HepG2 (cell line): ENCODE results near the gene RBM12. TPM values are rescaled to one million over a fixed set of nuclear protein-coding genes. Genes with fewer than 3 reads are reported as not detected.

Experiments used
- AHR ChIP-seq: IDR thresholded peaks from 2 replicates; pipeline ENCODE4 v1.6.1; 2018; ENCODE audit warnings: missing genetic modification reagents, missing compliant biosample characterization
- CCAR2 ChIP-seq: fragments of 200-400 bp; formaldehyde crosslinking; optimal IDR thresholded peaks from 2 replicates; pipeline ENCODE3; 2018; ENCODE audit warnings: low read depth, mild to moderate bottlenecking, low read length, moderate library complexity
- MYC ChIP-seq: sonication (generic); formaldehyde crosslinking; IDR thresholded peaks from 2 replicates; pipeline ENCODE4 v1.9.0; 2021; ENCODE audit warnings: missing genetic modification reagents, borderline replicate concordance
- PBX3 ChIP-seq: sonication (generic); formaldehyde crosslinking; IDR thresholded peaks from 2 replicates; pipeline ENCODE4 v1.8.1; 2023; ENCODE audit warnings: missing genetic modification reagents, inconsistent platforms, borderline replicate concordance
- RARG ChIP-seq: sonication (generic); formaldehyde crosslinking; IDR thresholded peaks from 2 replicates; pipeline ENCODE4 v1.4.0; 2020; ENCODE audit warnings: low read depth, mild to moderate bottlenecking, missing genetic modification reagents
- SIN3A ChIP-seq: IDR thresholded peaks from 2 replicates; pipeline ENCODE4 v1.6.1; 2011; ENCODE audit warnings: low read depth, mild to moderate bottlenecking, control low read depth, low read length, borderline replicate concordance
- TARDBP ChIP-seq: sonication (generic); formaldehyde crosslinking; IDR thresholded peaks from 2 replicates; pipeline ENCODE4 v1.8.0; 2022; ENCODE audit warnings: mild to moderate bottlenecking, missing genetic modification reagents
- TBX3 ChIP-seq: fragments of 450-650 bp; IDR thresholded peaks from 2 replicates; pipeline ENCODE4 v1.6.1; 2017; ENCODE audit warnings: antibody characterized with exemption, mild to moderate bottlenecking, inconsistent platforms, borderline replicate concordance
- TMF1 ChIP-seq: sonication (generic); formaldehyde crosslinking; IDR thresholded peaks from 2 replicates; pipeline ENCODE4 v1.8.1; 2022; ENCODE audit warnings: low read depth, missing genetic modification reagents
- ZBTB26 ChIP-seq: IDR thresholded peaks from 2 replicates; pipeline ENCODE4 v1.6.1; 2016; ENCODE audit warnings: missing compliant biosample characterization, missing genetic modification reagents, borderline replicate concordance
- ZNF256 ChIP-seq: sonication (generic); formaldehyde crosslinking; conservative IDR thresholded peaks from 2 replicates; pipeline ENCODE4 v1.4.0; 2020; ENCODE audit warnings: missing genetic modification reagents
- ZNF3 ChIP-seq: IDR thresholded peaks from 2 replicates; pipeline ENCODE4 v1.7.0; 2017; ENCODE audit warnings: inconsistent platforms
- ZNF337 ChIP-seq: sonication (generic); formaldehyde crosslinking; IDR thresholded peaks from 2 replicates; pipeline ENCODE4 v1.5.1; 2020; ENCODE audit warnings: missing genetic modification reagents, low read depth, mild to moderate bottlenecking, borderline replicate concordance
- ZNF414 ChIP-seq: sonication (generic); formaldehyde crosslinking; IDR thresholded peaks from 2 replicates; pipeline ENCODE4 v1.5.0; 2020; ENCODE audit warnings: missing genetic modification reagents
- ZNF543 ChIP-seq: sonication (generic); formaldehyde crosslinking; IDR thresholded peaks from 2 replicates; pipeline ENCODE4 v1.4.0; 2020; ENCODE audit warnings: mild to moderate bottlenecking, missing genetic modification reagents
- ZNF577 ChIP-seq: sonication (generic); formaldehyde crosslinking; IDR thresholded peaks from 2 replicates; pipeline ENCODE4 v1.4.0; 2020; ENCODE audit warnings: mild to moderate bottlenecking, low read depth, missing genetic modification reagents, borderline replicate concordance
- ZNF782 ChIP-seq: sonication (generic); formaldehyde crosslinking; IDR thresholded peaks from 2 replicates; pipeline ENCODE4 v1.4.0; 2020; ENCODE audit warnings: missing genetic modification reagents, mild to moderate bottlenecking, borderline replicate concordance
- ZSCAN31 ChIP-seq: sonication (generic); formaldehyde crosslinking; IDR thresholded peaks from 2 replicates; pipeline ENCODE4 v1.5.0; 2020; ENCODE audit warnings: low read depth, mild to moderate bottlenecking, missing genetic modification reagents
- polyA plus RNA-seq, 8 experiments: library from polyadenylated mRNA; depleted of rRNA in 3 of 8; stranded (reverse) in 7 of 8; unstranded in 1 of 8; fragments of >200 nt; fragmentation: Illumina TruSeq in 4 of 8; extraction: Trizol in 4 of 8; gene quantifications; 2 replicates each; pipeline versions ENCODE4 v1.2.1 to v1.2.3, GENCODE V29; 2011 to 2016; ENCODE audit warnings: low read depth in 4 of 8, missing spikeins in 1 of 8, mixed read lengths in 1 of 8; ENCODE audit not compliant: insufficient read depth in 1 of 8
- total RNA-seq, 5 experiments: library from RNA; depleted of rRNA; stranded (reverse); fragments of >200 nt; fragmentation: Illumina TruSeq; extraction: Trizol; gene quantifications; 2 replicates each; pipeline ENCODE4 v1.2.3, GENCODE V29; 2016; ENCODE audit warnings: low read depth in 1 of 5
- TF ChIP-seq, protein P1 (sequence below): sonication (generic); formaldehyde crosslinking; IDR thresholded peaks from 2 replicates; pipeline ENCODE4 v1.5.0; 2020; ENCODE audit warnings: mild to moderate bottlenecking, missing genetic modification reagents, borderline replicate concordance
- TF ChIP-seq, protein P2 (sequence below): sonication (generic); formaldehyde crosslinking; IDR thresholded peaks from 2 replicates; pipeline ENCODE4 v1.8.0; 2022; ENCODE audit warnings: mild to moderate bottlenecking, missing genetic modification reagents, moderate library complexity

The RBM12 gene
- total and polyA plus RNA-seq, 2 of the 13 experiments (the other 11 are each of a cell fraction or from before 2014, with no cell fraction given) = 97.9 to 104 TPM

DNA sequence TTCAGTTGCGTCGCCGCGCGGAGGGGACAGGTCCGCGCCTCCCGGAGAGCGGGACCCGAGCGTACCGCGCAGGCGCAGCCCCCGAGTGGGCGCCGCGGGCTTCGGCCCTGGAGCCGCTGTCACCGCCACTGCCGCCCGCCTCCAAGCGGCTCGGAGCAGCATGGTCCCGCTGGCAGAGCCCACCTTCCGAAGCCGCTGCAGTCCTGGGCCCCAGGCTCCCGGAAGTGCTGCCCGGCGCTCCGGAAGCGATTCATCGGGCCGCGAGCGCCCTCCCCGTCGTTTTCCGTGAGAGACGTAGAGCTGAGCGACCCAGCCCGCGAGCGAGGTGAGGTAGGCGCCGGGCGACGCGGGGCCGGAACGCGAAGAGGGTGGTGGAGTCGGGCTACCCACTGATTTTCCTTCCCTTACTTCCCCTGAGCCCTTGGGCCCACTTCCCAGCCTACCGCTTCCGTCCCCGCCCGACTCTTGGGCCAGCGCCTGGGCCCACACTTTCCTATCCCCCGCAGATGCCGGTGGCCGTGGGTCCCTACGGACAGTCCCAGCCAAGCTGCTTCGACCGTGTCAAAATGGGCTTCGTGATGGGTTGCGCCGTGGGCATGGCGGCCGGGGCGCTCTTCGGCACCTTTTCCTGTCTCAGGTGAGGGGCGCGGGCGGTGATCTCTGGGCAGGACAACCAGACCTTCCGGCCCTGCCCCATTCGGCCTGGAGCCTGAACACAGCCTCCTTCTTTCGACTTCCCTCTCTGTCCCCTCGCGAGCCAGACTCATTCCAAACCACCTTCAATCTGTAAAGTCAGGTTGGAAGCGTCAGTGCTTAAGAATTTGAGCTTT is 34.6 kb upstream of the RBM12 start, which contains the start of the genes NFS1 and ROMO1 (continued):
- TF ChIP-seq ZNF414 (CRISPR knock-in tag) (peak; percentile 98), ZNF577 (CRISPR knock-in tag) (peak; percentile 78), ZNF256 (CRISPR knock-in tag) (peak; percentile 94), ZNF782 (CRISPR knock-in tag) (peak; percentile 99), ZNF3 (CRISPR knock-in tag) (no peak), CCAR2 (no peak), RARG (0 out of 2 replicates have a peak, but pooled peaks have one; percentile 8), TMF1 (CRISPR knock-in tag) (peak; percentile 90), TBX3 (peak; percentile 51), PBX3 (CRISPR knock-in tag) (peak; percentile 72; the same call in 1 of the 2 replicates), AHR (peak; percentile 95), ZNF337 (CRISPR knock-in tag) (peak; percentile 98), MYC (CRISPR knock-in tag) (peak; percentile 98), ZNF543 (CRISPR knock-in tag) (peak; percentile 54; the same call in 1 of the 2 replicates), ZBTB26 (peak; percentile 90), TARDBP (CRISPR knock-in tag) (peak; percentile 99), SIN3A (peak; percentile 97), ZSCAN31 (CRISPR knock-in tag) (peak; percentile 99)
- TF ChIP-seq, protein P1, sequence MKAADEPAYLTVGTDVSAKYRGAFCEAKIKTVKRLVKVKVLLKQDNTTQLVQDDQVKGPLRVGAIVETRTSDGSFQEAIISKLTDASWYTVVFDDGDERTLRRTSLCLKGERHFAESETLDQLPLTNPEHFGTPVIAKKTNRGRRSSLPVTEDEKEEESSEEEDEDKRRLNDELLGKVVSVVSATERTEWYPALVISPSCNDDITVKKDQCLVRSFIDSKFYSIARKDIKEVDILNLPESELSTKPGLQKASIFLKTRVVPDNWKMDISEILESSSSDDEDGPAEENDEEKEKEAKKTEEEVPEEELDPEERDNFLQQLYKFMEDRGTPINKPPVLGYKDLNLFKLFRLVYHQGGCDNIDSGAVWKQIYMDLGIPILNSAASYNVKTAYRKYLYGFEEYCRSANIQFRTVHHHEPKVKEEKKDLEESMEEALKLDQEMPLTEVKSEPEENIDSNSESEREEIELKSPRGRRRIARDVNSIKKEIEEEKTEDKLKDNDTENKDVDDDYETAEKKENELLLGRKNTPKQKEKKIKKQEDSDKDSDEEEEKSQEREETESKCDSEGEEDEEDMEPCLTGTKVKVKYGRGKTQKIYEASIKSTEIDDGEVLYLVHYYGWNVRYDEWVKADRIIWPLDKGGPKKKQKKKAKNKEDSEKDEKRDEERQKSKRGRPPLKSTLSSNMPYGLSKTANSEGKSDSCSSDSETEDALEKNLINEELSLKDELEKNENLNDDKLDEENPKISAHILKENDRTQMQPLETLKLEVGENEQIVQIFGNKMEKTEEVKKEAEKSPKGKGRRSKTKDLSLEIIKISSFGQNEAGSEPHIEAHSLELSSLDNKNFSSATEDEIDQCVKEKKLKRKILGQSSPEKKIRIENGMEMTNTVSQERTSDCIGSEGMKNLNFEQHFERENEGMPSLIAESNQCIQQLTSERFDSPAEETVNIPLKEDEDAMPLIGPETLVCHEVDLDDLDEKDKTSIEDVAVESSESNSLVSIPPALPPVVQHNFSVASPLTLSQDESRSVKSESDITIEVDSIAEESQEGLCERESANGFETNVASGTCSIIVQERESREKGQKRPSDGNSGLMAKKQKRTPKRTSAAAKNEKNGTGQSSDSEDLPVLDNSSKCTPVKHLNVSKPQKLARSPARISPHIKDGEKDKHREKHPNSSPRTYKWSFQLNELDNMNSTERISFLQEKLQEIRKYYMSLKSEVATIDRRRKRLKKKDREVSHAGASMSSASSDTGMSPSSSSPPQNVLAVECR (CRISPR knock-in tag) = peak; percentile 99
- TF ChIP-seq, protein P2, sequence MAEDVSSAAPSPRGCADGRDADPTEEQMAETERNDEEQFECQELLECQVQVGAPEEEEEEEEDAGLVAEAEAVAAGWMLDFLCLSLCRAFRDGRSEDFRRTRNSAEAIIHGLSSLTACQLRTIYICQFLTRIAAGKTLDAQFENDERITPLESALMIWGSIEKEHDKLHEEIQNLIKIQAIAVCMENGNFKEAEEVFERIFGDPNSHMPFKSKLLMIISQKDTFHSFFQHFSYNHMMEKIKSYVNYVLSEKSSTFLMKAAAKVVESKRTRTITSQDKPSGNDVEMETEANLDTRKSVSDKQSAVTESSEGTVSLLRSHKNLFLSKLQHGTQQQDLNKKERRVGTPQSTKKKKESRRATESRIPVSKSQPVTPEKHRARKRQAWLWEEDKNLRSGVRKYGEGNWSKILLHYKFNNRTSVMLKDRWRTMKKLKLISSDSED = peak; percentile 30; the same call in 1 of the 2 replicates
